Brain pericyte (primary cell): ENCODE measurements around the gene ZCWPW1.
"Not testable (repeated sequence)": the region's sequence is repeated elsewhere in the genome, so short reads cannot be mapped to it uniquely, and the experiment has no call there.

ENCODE experiments used
- DNase-seq: peaks from one replicate; pipeline ENCODE4 v3.0.0-alpha.2; 2012; ENCODE audit warnings: low read depth, low spot score

The ZCWPW1 gene

DNA sequence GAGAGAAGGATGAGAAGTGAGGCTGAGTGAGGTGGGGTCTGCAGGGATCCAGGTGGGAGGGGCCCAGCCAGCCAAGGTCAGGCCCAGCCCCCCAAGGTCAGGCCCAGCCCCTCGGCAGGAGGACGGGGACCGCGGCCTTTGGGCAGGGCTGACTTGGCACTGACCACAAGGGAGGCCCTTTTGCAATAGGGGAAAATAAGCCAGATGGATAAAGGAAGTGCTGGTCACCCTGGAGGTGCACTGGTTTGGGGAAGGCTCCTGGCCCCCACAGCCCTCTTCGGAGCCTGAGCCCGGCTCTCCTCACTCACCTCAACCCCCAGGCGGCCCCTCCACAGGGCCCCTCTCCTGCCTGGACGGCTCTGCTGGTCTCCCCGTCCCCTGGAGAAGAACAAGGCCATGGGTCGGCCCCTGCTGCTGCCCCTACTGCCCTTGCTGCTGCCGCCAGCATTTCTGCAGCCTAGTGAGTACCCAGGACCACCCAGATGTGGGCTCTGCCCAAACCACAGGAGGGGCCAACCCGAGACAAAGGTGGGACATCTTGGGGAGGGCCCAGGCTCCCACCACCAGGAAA is 55.2 kb downstream of the ZCWPW1 start, which contains the start of gene PILRA:
Gene PILRA, plus strand, starts transcription at position 227 of the 571 bp plus-strand sequence. Its CDS starts 170 bp downstream, at position 397.
- no peak for DNase-seq

- no peak for DNase-seq
Observed at GRCh38 chr7:100372694-100373093, 55.8 kb downstream of the ZCWPW1 start.

DNA sequence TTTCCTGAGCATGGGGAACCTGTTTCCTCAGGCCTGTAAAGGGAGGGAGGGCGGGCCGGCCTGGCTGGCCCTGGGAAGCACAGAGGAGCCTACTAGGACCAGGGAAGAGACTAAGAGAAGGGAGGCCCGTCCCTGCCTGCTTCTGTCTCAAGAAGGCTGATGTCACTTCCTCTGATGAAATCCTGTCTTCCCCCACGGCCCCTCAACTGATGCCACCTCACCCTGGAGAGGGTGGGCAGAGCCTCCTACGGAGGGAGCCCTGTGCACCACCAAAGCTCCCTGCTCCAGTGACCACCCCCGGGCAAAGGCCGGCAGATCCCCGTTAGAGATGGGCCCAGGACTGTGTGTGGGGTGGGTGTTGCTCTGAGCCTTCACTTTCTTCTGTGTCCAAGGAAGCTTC is 56.2 kb downstream of the ZCWPW1 start:
- no peak for DNase-seq

DNA sequence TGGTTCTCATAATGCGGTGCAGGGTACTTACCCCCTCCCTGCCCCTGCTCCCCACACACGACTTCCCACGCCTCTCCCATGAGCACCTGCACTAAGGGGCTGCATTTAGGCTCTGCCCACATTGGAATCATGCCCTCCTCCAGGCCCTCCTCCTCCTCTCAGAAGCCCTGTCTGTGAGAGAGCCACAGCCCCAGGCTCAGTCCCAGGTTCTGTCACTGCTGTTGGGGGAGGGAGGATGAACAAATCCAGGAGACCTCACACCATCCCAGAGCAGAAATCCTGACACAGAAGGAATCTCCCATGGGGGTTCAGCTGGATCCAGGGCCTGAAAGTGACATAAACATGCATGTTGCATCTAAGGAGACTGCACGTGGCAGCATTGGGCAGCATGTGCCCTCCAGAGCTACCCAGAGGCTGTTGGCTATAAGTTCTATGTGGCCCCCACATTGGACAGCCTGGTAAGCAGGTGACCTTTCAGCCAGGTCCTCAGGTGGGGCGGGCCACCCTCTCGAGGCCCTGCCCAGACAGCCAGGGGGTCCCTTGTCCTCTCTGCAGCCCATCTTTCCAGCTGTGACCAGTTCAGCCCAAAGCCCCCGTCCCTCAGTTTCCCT is 56.8 kb downstream of the ZCWPW1 start:
- DNase-seq = no peak

DNA sequence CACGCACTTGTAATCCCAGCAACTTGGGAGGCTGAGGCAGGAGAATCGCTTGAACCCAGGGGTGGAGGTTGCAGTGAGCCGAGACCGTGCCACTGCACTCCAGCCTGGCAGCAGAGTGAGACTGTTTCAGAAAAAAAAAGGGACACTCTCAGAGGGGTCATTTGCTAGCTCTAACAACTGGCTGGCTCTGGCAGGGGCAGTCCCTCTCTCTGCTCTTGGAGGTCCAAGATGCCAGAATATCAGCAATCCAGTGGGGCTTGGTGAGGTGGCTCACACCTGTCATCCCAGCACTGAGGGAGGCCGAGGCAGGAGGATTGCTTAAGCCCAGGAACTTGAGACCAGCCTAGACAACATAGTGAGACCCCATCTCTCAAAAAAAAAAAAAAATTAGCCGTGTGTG is 57.8 kb downstream of the ZCWPW1 start:
- DNase-seq = no peak

DNA sequence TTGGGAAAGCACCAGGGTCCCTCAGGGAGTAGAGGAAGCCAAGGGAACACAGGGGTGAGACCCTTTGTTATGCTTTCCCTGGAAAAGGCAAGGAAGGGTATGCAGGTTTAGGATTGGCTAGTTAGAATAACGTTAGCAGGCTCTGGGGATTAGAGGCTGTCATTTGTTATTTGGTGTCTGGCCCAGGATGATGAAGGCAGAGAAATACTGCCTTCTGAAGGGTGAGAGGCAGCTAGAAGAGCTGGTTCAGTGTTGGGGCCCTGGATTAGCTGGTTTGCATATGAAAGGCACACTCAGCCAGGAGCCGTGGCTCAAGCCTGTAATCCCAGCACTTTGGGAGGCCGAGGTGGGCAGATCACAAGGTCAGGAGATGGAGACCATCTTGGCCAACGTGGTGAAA is 58.2 kb downstream of the ZCWPW1 start:
- no peak for DNase-seq

DNA sequence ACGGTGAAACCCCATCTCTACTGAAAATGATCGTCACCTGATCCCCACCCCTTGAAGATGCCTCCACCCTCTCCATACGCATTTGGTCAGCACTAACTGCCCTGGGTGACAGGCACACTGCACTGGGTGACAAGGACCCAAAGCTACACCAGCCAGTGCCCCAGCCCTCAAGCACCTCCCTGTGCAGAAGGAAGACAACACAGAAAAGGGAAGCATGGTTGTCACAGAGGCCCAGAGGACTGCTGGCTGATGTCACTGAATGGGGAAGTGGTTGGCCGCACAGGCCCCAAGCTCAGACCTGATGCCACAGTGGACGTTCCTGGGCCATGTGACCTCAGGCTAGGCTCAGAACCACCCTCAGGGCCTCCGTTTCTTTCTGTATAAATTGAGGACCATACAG is 59.4 kb downstream of the ZCWPW1 start:
- no peak for DNase-seq

- no peak for DNase-seq
Observed at GRCh38 chr7:100367676-100368613, 60.6 kb downstream of the ZCWPW1 start.

DNA sequence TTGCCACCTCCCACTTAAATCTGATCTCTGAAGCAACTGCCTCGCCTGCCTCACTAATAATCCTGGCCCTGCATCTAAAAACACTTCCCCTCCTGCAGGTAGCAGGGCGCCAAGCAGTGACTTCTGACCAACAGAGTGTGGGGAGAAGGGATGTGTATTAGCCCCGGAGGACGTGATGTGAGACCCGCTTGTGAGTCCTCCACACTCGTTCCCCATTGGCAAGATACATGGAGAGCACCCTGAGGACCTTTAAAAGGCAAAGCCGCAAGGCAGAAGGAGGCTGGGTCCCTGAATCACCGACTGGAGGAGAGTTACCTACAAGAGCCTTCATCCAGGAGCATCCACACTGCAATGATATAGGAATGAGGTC is 61.3 kb downstream of the ZCWPW1 start:
- no peak for DNase-seq

- DNase-seq = no peak
Observed at GRCh38 chr7:100366411-100367250, 61.9 kb downstream of the ZCWPW1 start.

DNA sequence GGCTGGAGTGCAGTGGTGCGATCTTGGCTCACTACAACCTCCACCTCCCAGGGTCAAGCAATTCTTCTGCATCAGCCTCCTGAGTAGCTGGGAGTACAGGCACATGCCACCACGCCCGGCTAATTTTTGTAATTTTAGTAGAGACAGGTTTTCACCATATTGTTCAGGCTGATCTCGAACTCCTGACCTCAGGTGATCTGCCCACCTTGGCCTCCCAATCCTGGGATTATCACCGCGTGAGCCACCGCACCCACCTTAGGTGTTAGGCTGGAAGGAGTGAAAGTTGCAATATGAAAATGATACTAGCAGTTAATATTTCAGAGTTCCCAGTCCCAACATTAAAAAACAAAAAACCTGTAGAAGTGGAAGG is 62.5 kb downstream of the ZCWPW1 start:
- DNase-seq = not testable (repeated sequence)

DNA sequence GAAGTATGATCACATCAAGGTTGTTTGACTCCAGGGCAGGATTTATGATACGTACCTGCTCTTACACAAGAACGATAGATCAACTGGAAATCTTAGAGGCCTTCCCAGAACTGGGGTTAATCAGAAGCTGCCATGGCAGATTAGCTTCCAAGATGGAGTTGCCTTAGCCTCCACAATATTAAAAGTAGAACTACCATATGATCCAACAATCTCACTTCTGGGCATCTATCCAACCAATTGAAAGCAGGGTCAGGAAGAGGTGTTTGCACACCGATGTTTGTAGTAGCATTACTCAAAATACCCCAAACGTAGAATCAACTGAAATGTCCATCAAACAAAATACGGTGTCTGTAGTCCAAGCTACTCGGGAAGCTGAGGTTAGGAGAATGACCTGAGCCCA is 64.0 kb downstream of the ZCWPW1 start:
- DNase-seq = no peak

DNA sequence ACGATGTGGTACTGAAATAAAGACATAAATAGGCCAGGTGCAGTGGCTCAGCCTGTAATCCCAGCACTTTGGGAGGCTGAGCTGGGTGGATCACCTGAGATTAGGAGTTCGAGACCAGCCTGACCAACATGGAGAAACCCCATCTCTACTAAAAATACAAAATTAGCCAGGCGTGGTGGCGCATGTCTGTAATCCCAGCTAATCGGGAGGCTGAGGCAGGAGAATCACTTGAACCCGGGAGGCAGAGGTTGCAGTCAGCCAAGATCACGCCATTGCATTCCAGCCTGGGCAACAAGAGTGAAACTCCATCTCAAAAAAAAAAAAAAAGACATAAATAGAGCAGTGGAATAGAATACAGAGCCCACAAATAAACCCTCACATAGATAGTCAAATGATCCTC is 64.7 kb downstream of the ZCWPW1 start:
- DNase-seq = not testable (repeated sequence)

GRCh38 chr7:100363098-100363497 is 65.4 kb downstream of the ZCWPW1 start:
- DNase-seq = no peak

GRCh38 chr7:100360135-100360854 is 68.2 kb downstream of the ZCWPW1 start:
- no peak for DNase-seq

DNA sequence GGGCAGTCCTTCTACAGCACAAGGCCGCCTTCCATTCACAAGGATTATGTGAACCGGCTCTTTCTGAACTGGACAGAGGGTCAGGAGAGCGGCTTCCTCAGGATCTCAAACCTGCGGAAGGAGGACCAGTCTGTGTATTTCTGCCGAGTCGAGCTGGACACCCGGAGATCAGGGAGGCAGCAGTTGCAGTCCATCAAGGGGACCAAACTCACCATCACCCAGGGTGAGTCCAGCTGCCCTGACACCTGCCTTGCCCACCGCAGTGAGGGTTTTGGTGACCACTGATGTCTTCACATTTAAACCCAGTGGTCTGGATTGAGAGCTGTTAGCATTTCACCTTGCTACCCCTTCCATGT is 69.7 kb downstream of the ZCWPW1 start:
- no peak for DNase-seq

GRCh38 chr7:100358027-100358856 is 70.3 kb downstream of the ZCWPW1 start, which contains the start of gene PILRB:
Gene PILRB, plus strand, starts transcription at chr7:100358117. Its CDS starts 186 bp downstream, at chr7:100358303.
- DNase-seq = no peak

DNA sequence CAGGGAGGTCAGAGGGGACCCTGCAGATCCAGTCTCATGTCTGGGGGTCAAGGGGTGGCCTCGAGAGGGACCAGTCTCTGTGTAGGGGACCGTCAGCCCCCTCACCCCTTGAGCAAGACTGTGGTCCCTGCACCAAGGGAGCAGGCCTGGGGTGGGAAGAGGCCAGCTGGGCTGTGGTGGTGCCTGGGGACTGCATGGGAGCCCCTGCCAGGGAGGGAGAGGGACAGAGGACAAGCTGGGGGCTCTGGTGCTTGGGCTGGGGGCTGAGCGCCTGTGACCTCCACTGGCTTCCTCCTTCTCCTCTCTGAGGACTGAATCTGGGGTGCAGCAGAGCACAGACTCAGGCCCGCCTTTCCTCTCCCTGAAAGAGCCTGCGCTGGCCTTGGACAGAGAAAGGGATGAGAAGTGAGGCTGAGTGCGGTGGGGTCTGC is 71.4 kb downstream of the ZCWPW1 start:
- DNase-seq = no peak

GRCh38 chr7:100356416-100357068 is 72.0 kb downstream of the ZCWPW1 start:
- DNase-seq = no peak
